GM10266 (cell line): ENCODE results near the gene KLF15.

Experiments
- DNase-seq: peaks from one replicate; pipeline ENCODE4 v3.0.0; 2012; ENCODE audit errors: extremely low spot score
- CTCF ChIP-seq: IDR thresholded peaks from 2 replicates; pipeline ENCODE4 v1.5.1; 2012; ENCODE audit warnings: mild to moderate bottlenecking, low read depth; ENCODE audit not compliant: control insufficient read depth, insufficient read depth; ENCODE audit errors: missing control alignments

Gene KLF15

GRCh38 chr3:126313166-126313565, 44.0 kb downstream of the KLF15 start:
- no peak for DNase-seq
- no peak for TF ChIP-seq CTCF

GRCh38 chr3:126312341-126312740, 44.9 kb downstream of the KLF15 start:
- no peak for DNase-seq

GRCh38 chr3:126311338-126311978, 45.8 kb downstream of the KLF15 start:
- no peak for DNase-seq
- no peak for TF ChIP-seq CTCF

More at GRCh38 chr3:126312341-126312740, 44.9 kb downstream of the KLF15 start:
- TF ChIP-seq CTCF, result no peak

- no peak for TF ChIP-seq CTCF
- no peak for DNase-seq
Measured at GRCh38 chr3:126310816-126311215, 46.4 kb downstream of the KLF15 start.

GRCh38 chr3:126309861-126310655, 47.1 kb downstream of the KLF15 start:
- TF ChIP-seq CTCF, result no peak
- DNase-seq, result no peak

- no peak for DNase-seq
- no peak for TF ChIP-seq CTCF
Measured at GRCh38 chr3:126309165-126309564, 48.0 kb downstream of the KLF15 start.
